Tibial nerve (tissue), 4 donors: ENCODE results near the gene ZNF548. TPM values are rescaled to one million over a fixed set of nuclear protein-coding genes. Genes with fewer than 3 reads are reported as not detected.

Experiments used
- DNase-seq, 2 donors: peaks; one replicate each; pipeline ENCODE4 v3.0.0-alpha.2; 2019; ENCODE audit warnings: low spot score in 2 of 2
- H3K27ac ChIP-seq, 4 donors: fragments of 200-600 bp; sonication (generic) in 3 of 4; one replicate each; pipeline ENCODE4 v1.5.1; 2017 to 2019; ENCODE audit warnings: mild to moderate bottlenecking in 1 of 4
- H3K27me3 ChIP-seq, 2 donors: fragments of 200-600 bp; sonication (generic) in 1 of 2; one replicate each; pipeline versions ENCODE4 v1.5.1 to v1.6.0; 2017 to 2019
- H3K36me3 ChIP-seq, 3 donors: fragments of 200-600 bp; sonication (generic); one replicate each; pipeline ENCODE4 v1.5.1; 2018 to 2019
- H3K4me1 ChIP-seq, 4 donors: fragments of 200-600 bp; sonication (generic) in 3 of 4; one replicate each; pipeline ENCODE4 v1.5.1; 2017 to 2019
- H3K4me3 ChIP-seq, 4 donors: fragments of 200-600 bp; sonication (generic) in 3 of 4; one replicate each; pipeline ENCODE4 v1.5.1; 2017 to 2019; ENCODE audit warnings: mild to moderate bottlenecking in 1 of 4, moderate library complexity in 1 of 4
- H3K9me3 ChIP-seq, 4 donors: fragments of 200-600 bp; sonication (generic) in 3 of 4; one replicate each; pipeline ENCODE4 v1.5.1; 2017 to 2019
- EP300 ChIP-seq, 2 donors: sonication (generic); formaldehyde crosslinking; IDR thresholded peaks; one replicate each; pipeline ENCODE4 v1.6.1; 2017; ENCODE audit warnings: antibody characterized with exemption in 2 of 2, mild to moderate bottlenecking in 1 of 2
- POLR2A ChIP-seq, 2 donors: fragments of 450-650 bp; IDR thresholded peaks; one replicate each; pipeline ENCODE4 v1.6.1; 2017; ENCODE audit warnings: antibody characterized with exemption in 2 of 2, mild to moderate bottlenecking in 2 of 2, moderate library complexity in 2 of 2
- WGBS, 2 donors: methylation state at CpG; one replicate each; pipeline ENCODE4 v1.1.5; 2018; 5-methylcytosine and 5-hydroxymethylcytosine counted together
- total RNA-seq, 4 donors: library from RNA; depleted of rRNA; stranded (reverse); fragments of >200 nt; gene quantifications; one replicate each; pipeline ENCODE4 v1.1.0, GENCODE V29; 2016
- TF ChIP-seq, protein P1 (sequence below), 5 experiments: fragments of 200-600 bp in 3 of 5; fragments of 450-650 bp in 2 of 5; sonication (generic) in 3 of 5; IDR thresholded peaks; one replicate each; pipeline ENCODE4 v1.5.1; 2016 to 2019; ENCODE audit warnings: antibody characterized with exemption in 5 of 5, mild to moderate bottlenecking in 3 of 5, moderate library complexity in 2 of 5

ZNF548 gene
- total RNA-seq, 4 donors from 2014 or later, result 19.8 to 40.0 (median 31.2) TPM

DNA sequence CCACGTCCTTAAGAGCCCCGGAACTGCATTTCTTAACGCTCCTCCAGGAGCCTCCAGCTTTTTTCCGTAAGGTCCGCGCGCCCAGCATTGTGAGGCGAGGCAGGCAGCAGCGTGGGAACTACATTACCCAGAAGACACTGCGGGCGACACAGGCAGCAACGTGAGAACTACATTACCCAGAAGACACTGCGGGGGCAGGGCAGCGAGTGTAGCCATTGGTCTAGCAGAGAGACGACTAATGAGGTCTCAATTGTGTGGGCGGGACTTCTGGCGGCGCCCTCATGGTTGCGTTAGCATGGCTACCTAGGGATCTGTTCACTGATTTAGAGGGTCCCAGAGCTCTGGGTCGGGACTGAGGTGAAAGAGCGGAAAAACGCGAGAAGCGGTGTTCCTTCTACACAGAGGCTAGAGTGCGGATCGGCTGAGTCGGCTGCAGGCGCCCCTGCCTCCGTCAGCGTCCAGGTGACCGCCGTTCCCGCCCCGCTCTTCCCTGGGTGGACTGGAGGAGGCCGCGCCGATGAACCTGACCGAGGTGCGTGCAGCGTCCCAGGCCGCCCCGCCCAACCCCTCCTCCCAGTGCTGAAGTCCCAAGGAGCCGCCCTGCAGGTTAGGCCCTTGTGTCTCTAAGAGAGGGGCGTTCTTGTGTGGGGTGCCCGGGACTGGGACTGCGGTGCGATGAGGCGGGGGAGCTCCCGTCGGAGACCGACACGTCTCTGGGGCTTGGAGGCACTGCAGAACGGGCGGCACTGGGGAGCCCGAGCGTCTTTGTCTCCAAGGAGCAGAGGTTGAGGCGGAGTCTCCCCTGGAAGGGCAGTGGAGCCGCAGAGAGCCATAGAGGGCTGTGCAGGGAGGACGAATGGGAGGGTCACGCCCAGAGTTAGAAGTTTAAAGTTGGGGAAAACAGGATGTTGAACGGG lies 45.7 kb downstream of the ZNF548 start, which contains the start of gene ZNF749:
ZNF749 (plus strand) TSS at position 264 of the 917 bp plus-strand sequence; CDS start at position 518, 254 bp downstream.
- Histone ChIP-seq H3K4me3 (peak within 1 kb of the TSS; percentile 64 to 80 (median 70)), H3K9me3 (peaks cover 0 to 25% (median 0%) of the 10 kb centered on the region in 4 donors), H3K27ac (peak within 1 kb of the TSS in 2 of 4 donors; percentile 66 to 75), H3K4me1 (peaks cover 0 to 27% (median 11%) of the 10 kb centered on the region in 4 donors), H3K36me3 (peaks cover 0 to 27% (median 0%) of the 10 kb centered on the region in 3 donors), H3K27me3 (no peaks in the 10 kb centered on the region)
- TF ChIP-seq, protein P1, sequence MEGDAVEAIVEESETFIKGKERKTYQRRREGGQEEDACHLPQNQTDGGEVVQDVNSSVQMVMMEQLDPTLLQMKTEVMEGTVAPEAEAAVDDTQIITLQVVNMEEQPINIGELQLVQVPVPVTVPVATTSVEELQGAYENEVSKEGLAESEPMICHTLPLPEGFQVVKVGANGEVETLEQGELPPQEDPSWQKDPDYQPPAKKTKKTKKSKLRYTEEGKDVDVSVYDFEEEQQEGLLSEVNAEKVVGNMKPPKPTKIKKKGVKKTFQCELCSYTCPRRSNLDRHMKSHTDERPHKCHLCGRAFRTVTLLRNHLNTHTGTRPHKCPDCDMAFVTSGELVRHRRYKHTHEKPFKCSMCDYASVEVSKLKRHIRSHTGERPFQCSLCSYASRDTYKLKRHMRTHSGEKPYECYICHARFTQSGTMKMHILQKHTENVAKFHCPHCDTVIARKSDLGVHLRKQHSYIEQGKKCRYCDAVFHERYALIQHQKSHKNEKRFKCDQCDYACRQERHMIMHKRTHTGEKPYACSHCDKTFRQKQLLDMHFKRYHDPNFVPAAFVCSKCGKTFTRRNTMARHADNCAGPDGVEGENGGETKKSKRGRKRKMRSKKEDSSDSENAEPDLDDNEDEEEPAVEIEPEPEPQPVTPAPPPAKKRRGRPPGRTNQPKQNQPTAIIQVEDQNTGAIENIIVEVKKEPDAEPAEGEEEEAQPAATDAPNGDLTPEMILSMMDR (IDR thresholded peaks at IDR 0.05), result no peak
- TF ChIP-seq EP300 (IDR thresholded peaks at IDR 0.05) (peak; percentile 78 to 80), POLR2A (IDR thresholded peaks at IDR 0.05) (no peak)
- WGBS, 2 donors, result 0 to 1% methylated on average over 45 to 48 of the region's 61 CpGs
- DNase-seq, result peak; percentile 97 to 100

DNA sequence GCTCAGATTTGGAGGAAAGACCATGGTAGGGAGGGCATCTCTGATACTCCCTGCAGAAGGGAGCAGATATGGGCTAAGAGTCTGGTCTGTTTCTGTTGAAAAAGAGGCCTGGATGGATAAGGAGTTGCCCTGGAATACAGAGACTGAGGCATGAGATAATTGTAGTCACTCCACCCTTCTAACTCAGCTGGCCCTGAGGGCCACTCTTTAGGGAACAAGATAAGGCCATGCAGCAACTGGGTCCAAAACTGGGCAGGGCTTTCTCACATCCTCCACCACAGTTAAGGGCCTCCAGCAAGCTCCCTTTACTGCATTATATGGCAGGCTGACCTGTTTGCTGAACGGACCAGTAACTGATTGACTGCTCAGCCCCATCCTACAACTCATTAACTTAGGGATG lies 46.8 kb downstream of the ZNF548 start:
- Histone ChIP-seq H3K36me3 (peaks cover 0 to 38% (median 0%) of the 10 kb centered on the region in 3 donors), H3K4me1 (peaks cover 0 to 27% (median 11%) of the 10 kb centered on the region in 4 donors), H3K27ac (no peak overlapping the region), H3K9me3 (peaks cover 0 to 36% (median 2%) of the 10 kb centered on the region in 4 donors), H3K4me3 (no peak overlapping the region), H3K27me3 (no peaks in the 10 kb centered on the region)
- no peak for DNase-seq
- no peak for TF ChIP-seq EP300 (IDR thresholded peaks at IDR 0.05)
- TF ChIP-seq, protein P1 (IDR thresholded peaks at IDR 0.05), result no peak
- no peak for TF ChIP-seq POLR2A (IDR thresholded peaks at IDR 0.05)
- WGBS, 2 donors, result 53 to 60% methylated on average over 1 of the region's 1 CpG

DNA sequence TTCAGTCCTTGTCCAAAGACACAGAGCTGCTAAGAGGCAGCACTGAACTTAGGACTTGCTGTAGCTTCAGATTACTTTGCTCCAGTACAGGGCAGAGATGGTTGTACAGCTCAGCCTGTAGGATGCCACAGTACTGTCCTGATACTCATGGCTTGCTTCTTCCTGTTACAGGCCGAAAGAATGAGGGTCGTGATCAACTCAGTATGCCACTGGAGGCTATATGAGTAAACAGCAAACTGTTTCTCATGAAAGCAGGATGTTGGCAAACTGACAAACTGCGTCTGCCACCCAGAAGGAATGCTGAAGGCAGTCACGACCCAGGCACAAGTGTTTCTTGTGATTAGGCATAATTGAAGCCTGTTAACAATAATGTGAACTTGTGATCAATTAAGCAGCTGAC lies 48.3 kb downstream of the ZNF548 start:
- Histone ChIP-seq H3K27ac (no peak overlapping the region), H3K4me3 (no peak overlapping the region), H3K4me1 (peaks cover 0 to 27% (median 11%) of the 10 kb centered on the region in 4 donors), H3K27me3 (no peaks in the 10 kb centered on the region), H3K9me3 (peaks cover 0 to 51% (median 5%) of the 10 kb centered on the region in 4 donors), H3K36me3 (peaks cover 0 to 54% (median 1%) of the 10 kb centered on the region in 3 donors)
- TF ChIP-seq, protein P1 (IDR thresholded peaks at IDR 0.05), result no peak
- TF ChIP-seq POLR2A (IDR thresholded peaks at IDR 0.05) (no peak), EP300 (IDR thresholded peaks at IDR 0.05) (no peak)
- no peak for DNase-seq
- 44 to 48% methylated on average over 4 of the region's 4 CpGs for WGBS, 2 donors

DNA sequence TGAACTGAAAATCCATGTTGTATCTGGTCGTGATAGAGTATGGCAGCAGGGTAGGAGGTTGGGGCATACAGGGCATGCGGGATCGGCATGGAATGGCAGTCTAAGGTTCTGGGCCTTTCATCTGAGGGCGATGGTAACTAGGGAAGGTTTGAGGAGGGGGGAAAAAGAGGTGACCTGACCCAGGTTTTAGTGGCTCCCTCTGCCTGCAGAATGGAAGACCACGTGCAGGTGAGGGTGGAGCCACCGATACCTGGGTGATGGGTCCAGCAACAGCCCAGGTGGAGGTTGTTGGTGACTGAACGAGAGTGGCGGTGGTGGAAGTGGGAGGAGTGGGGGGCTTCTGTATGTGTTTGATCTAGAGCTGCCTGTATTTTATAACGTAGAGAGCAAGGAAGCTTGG lies 49.3 kb downstream of the ZNF548 start:
- 83 to 95% methylated on average over 9 of the region's 9 CpGs for WGBS, 2 donors
- no peak for DNase-seq
- Histone ChIP-seq H3K4me3 (no peak overlapping the region), H3K9me3 (peaks cover 0 to 61% (median 12%) of the 10 kb centered on the region in 4 donors), H3K27me3 (no peaks in the 10 kb centered on the region), H3K36me3 (peaks cover 3 to 63% (median 8%) of the 10 kb centered on the region in 3 donors), H3K4me1 (peaks cover 0 to 27% (median 11%) of the 10 kb centered on the region in 4 donors), H3K27ac (no peak overlapping the region)
- TF ChIP-seq POLR2A (IDR thresholded peaks at IDR 0.05), result no peak
- TF ChIP-seq, protein P1 (IDR thresholded peaks at IDR 0.05), result no peak
- TF ChIP-seq EP300 (IDR thresholded peaks at IDR 0.05), result no peak
